Activated T-helper 2 cell treated with anti-CD3 and anti-CD28 coated beads, Interferon-gamma antibody, Interleukin-2, Interleukin-4, amounts not matched to agents 10 μg/mL and 5 μg/mL and 100 μg/mL, durations not matched to agents 14 hours and 24 hours and 36 hours (primary cell): ENCODE data around the gene CAPSL. TPM values are rescaled to one million over a fixed set of nuclear protein-coding genes. Genes with fewer than 3 reads are reported as not detected.
"Not testable (repeated sequence)": the region's sequence is repeated elsewhere in the genome, so short reads cannot be mapped to it uniquely, and the experiment has no call there.

Source experiments
- DNase-seq: peaks from one replicate; pipeline ENCODE4 v3.0.0; 2021; ENCODE audit warnings: low spot score
- H3K27ac Mint-ChIP-seq: one replicate; pipeline ENCODE4 v1.8.0; 2021; ENCODE audit warnings: mixed read lengths
- H3K27me3 Mint-ChIP-seq: one replicate; pipeline ENCODE4 v1.8.0; 2021; ENCODE audit warnings: low read depth, mixed read lengths
- H3K36me3 Mint-ChIP-seq: one replicate; pipeline ENCODE4 v1.8.0; 2021; ENCODE audit warnings: low read depth, mixed read lengths
- H3K4me1 Mint-ChIP-seq: one replicate; pipeline ENCODE4 v1.8.0; 2021; ENCODE audit warnings: low read depth, mixed read lengths
- H3K4me3 Mint-ChIP-seq: one replicate; pipeline ENCODE4 v1.8.0; 2021; ENCODE audit warnings: low read depth, mild to moderate bottlenecking, moderate library complexity, mixed read lengths
- H3K9me3 Mint-ChIP-seq: one replicate; pipeline ENCODE4 v1.8.0; 2021; ENCODE audit warnings: mixed read lengths
- intact Hi-C: fragments of 100-400 bp; cut with micrococcal nuclease; formaldehyde crosslinking; loops from one replicate; pipeline ENCODE4 v1.15.1; 2023
- total RNA-seq: library from RNA; stranded (reverse); gene quantifications from 2 replicates; pipeline ENCODE4 v1.2.3, GENCODE V29; 2022

Gene CAPSL
- total RNA-seq, 1 donor from 2014 or later, result 0.50 TPM

- H3K27ac Mint-ChIP-seq, result peak overlapping the region; percentile 78
- intact Hi-C loops, result no loop called here
- H3K4me3 Mint-ChIP-seq, result peak overlapping the region; percentile 84
- DNase-seq, result no peak
- H3K4me1 Mint-ChIP-seq, result peaks cover 70% of the 10 kb centered on the region
- H3K9me3 Mint-ChIP-seq, result peaks cover 22% of the 10 kb centered on the region
- H3K36me3 Mint-ChIP-seq, result peaks cover 81% of the 10 kb centered on the region
- H3K27me3 Mint-ChIP-seq, result no peaks in the 10 kb centered on the region
These were observed 77.7 kb downstream of the CAPSL start for GRCh38 chr5:35860686-35861085.

DNA sequence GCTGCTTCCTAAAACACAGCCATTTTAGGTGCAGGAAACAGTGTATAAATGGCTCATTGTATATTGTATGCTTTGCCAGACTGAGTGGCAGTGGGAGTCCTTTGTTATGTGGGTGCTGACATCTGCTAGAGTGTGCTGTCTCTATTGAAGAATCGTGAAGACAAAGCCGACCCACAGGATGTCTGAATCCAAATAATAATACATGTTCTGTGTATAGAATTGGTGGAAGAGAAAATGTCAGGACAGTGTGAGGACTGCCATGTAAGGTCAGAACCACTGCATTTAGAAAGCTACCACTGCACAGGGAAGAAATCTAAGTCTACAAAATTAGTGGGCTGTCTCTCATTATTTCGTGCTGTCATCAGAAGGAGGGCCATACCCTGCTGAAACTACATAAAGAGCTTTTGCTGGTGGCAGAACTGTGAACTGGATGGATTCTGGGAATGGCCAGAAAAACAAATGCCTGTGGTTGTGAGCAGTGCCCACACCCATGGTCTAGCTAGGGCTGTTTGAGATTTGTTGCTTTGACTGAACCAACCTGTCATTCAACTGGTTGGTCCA lies 79.2 kb downstream of the CAPSL start:
- intact Hi-C loops, result loop anchor here (2.0 kb wide), 1 partner anchor 26 kb away; no protein-coding TSS in a partner anchor
- Mint-ChIP-seq H3K27me3 (no peaks in the 10 kb centered on the region), H3K4me3 (peak overlapping the region; percentile 84), H3K36me3 (peaks cover 78% of the 10 kb centered on the region), H3K9me3 (peaks cover 9% of the 10 kb centered on the region), H3K4me1 (peaks cover 80% of the 10 kb centered on the region), H3K27ac (peak overlapping the region; percentile 78)
- no peak for DNase-seq

DNA sequence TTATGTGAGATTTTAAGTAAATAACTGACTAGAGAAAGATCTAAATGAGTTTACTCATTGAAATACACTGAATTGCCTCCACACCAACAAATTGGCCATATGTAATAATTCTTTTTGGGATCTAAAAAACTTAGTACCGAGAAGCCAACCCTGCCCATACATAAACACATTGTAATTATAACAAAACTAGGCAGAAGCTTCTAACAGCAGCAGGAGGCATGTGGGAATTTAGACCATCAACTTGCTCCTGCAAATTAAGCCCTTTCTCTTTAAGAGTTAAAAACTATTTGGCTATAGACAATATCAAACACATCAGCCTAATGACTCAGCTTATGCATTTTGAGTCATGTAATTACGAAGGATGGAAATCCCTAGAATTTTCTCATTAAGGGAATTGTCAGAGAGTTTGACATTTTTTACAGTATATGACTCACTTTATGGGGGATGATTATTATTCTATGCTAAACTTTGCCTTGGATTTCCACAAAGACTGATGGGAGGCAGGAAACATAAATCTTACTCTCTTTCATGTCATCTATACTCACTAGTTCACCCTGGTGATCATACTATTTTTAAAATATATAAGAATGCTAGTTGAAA lies 80.7 kb downstream of the CAPSL start:
- intact Hi-C loops, result loop anchor here (1.0 to 2.0 kb wide), 11 partner anchors 21 to 240 kb away; partner anchors contain the start of gene SPEF2
- peaks cover 76% of the 10 kb centered on the region for H3K36me3 Mint-ChIP-seq
- peak overlapping the region; percentile 80 for H3K4me3 Mint-ChIP-seq
- no peaks in the 10 kb centered on the region for H3K27me3 Mint-ChIP-seq
- peaks cover 79% of the 10 kb centered on the region for H3K4me1 Mint-ChIP-seq
- H3K27ac Mint-ChIP-seq, result peak overlapping the region; percentile 84
- H3K9me3 Mint-ChIP-seq, result peaks cover under 1% of the 10 kb centered on the region
- DNase-seq, result no peak

DNA sequence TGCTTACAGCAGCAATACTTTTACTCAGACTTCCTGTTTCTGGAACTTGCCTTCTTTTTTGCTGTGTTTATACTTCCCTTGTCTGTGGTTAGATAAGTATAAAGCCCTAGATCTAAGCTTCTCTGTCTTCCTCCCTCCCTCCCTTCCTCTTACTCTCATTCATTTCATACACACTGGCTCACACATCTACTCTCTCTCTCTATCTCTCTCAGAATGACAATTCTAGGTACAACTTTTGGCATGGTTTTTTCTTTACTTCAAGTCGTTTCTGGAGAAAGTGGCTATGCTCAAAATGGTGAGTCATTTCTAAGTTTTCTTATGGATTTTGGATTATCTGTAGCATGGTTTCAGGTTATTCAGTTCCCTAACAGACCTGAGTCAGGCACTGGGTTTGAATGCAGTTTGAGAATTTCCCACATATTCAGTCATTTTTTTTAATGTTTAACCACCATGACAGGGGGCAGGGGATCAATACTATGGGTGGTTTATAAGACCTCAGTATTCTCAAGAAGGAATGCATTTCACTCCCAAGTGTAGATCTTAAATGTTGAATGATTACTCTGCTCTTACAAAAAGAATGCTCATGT lies 81.6 kb downstream of the CAPSL start, which contains the start of gene IL7R:
TSS of gene IL7R (plus strand) at position 127 of the 587 bp plus-strand sequence. CDS start at position 214, 87 bp downstream.
- Mint-ChIP-seq H3K4me1 (peaks cover 80% of the 10 kb centered on the region), H3K27me3 (no peaks in the 10 kb centered on the region), H3K4me3 (peak within 1 kb of the TSS; percentile 85), H3K27ac (peak within 1 kb of the TSS; percentile 96), H3K9me3 (no peaks in the 10 kb centered on the region), H3K36me3 (peaks cover 73% of the 10 kb centered on the region)
- intact Hi-C loops, result loop anchor here (1.0 to 2.0 kb wide), 11 partner anchors 21 to 240 kb away; partner anchors contain the start of gene SPEF2
- no peak for DNase-seq

- not testable (repeated sequence) for H3K27me3 Mint-ChIP-seq, H3K9me3 Mint-ChIP-seq, DNase-seq
- intact Hi-C loops, result loop anchor here (1.0 to 2.0 kb wide), 5 partner anchors 63 to 183 kb away; no protein-coding TSS in a partner anchor
- Mint-ChIP-seq H3K4me3 (peak overlapping the region; percentile 80), H3K27ac (peak overlapping the region; percentile 84), H3K4me1 (peaks cover 80% of the 10 kb centered on the region), H3K36me3 (peaks cover 67% of the 10 kb centered on the region)
These were observed 82.1 kb downstream of the CAPSL start for GRCh38 chr5:35856186-35856764.

- Mint-ChIP-seq H3K36me3 (peaks cover 56% of the 10 kb centered on the region), H3K9me3 (no peaks in the 10 kb centered on the region), H3K27me3 (no peaks in the 10 kb centered on the region), H3K4me1 (peaks cover 80% of the 10 kb centered on the region), H3K27ac (peak overlapping the region; percentile 96), H3K4me3 (peak overlapping the region; percentile 85)
- DNase-seq, result no peak
- intact Hi-C loops, result no loop called here
These were observed 83.2 kb downstream of the CAPSL start for GRCh38 chr5:35855187-35855586.

Other genes starting within 250 kb of the CAPSL start
- gene IL7R, start 81.7 kb downstream of the CAPSL start, total RNA-seq, result 60.9 and 66.9 TPM in 2 replicates
- gene UGT3A1, start 52.8 kb upstream of the CAPSL start, total RNA-seq, result not detected in 2 replicates
- gene UGT3A2, start 128.3 kb upstream of the CAPSL start, total RNA-seq, result not detected in 2 replicates
- 9.3 and 11.6 TPM in 2 replicates for gene LMBRD2, start 213.3 kb upstream of the CAPSL start, total RNA-seq
- gene SKP2, start 213.5 kb upstream of the CAPSL start, total RNA-seq, result 56.6 and 58.9 TPM in 2 replicates